Left cardiac atrium (tissue), 4 donors: ENCODE data around the gene SHC3. TPM values are rescaled to one million over a fixed set of nuclear protein-coding genes. Genes with fewer than 3 reads are reported as not detected.

ENCODE experiments used
- ATAC-seq, 2 donors: fragments of 200-7000 bp; cut with Tn5 transposase; one replicate each; pipeline ENCODE4 v1.9.1; 2020; ENCODE audit warnings: mild to moderate bottlenecking in 2 of 2, moderate library complexity in 2 of 2
- DNase-seq: peaks from one replicate; pipeline ENCODE4 v3.0.0-alpha.2; 2020
- intact Hi-C, 2 donors: fragments of 100-400 bp; cut with DNase I; formaldehyde crosslinking; loops; one replicate each; pipeline versions ENCODE4 v1.14.1 to v1.15.1; 2022 to 2023
- total RNA-seq, 2 donors: library from RNA; stranded (reverse); fragmentation: NEBNext Ultra II Directional; extraction: Animal tissue kit (Norgen Biotek cat#: 25700); gene quantifications; one replicate each; pipeline ENCODE4 v1.2.1, GENCODE V29; 2021
- donor health status: DM: no; HTN: yes; CAD: no.
- donor health status: DM: no; HTN: yes; CAD: no; lungs with severe emphysema.
- donor health status: DM: yes; HTN: yes; CAD: no.
- donor health status: Dilated cardiomyopathy.

Gene SHC3
- total RNA-seq, 2 donors from 2014 or later = 1.5 to 2.7 TPM

GRCh38 chr9:88960632-88961031 is 218.0 kb downstream of the SHC3 start:
- DNase-seq = no peak

DNA sequence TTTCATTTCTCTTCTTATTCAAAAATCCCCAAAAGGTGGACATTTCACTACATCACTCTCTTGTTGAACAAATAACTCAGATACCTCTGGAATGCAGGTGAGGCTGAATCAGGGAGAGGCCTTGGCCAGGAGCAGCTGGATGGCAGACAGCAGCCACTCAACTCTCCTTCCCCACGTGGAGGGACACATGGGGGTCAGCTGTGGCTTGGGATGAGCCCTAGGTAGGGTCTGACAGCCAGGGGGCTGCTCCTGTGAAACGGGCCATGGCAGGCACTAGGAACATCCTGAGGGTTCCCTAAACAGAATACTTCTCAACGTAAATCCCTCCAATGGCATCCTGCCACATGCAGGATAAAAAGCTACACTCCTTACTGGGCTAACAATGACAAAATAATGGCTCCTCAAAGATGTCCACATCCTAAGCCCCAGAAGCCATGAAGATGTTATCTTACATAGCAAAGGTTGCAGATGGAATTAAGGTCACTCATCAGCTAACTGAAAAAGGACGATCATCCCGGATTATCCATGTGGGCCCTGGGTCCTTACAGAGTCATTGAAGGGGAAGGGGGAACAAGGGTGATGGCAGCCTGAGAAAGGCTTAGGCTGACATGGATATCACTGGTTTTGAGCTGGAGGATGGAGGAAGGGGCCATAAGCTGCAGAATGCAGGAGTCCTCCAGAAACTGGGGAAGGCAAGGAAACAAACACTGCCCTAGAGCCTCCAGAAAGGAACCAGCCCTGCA is 218.7 kb downstream of the SHC3 start:
- intact Hi-C loops = no loop called here
- ATAC-seq = no peak
- DNase-seq = no peak

More at GRCh38 chr9:88960632-88961031, 218.0 kb downstream of the SHC3 start:
- intact Hi-C loops = no loop called here
- ATAC-seq = no peak

GRCh38 chr9:88957526-88957925 is 221.1 kb downstream of the SHC3 start:
- ATAC-seq (no peak), DNase-seq (no peak)
- intact Hi-C loops = no loop called here

Other genes with a start within 250 kb of the SHC3 start
- gene S1PR3, start 187.3 kb downstream of the SHC3 start, total RNA-seq = 10 to 100 TPM; 24.4 to 25.3 TPM
- gene CKS2, start 132.4 kb upstream of the SHC3 start, total RNA-seq = 1 to 10 TPM; 4.2 to 8.6 TPM
- gene SECISBP2, start 139.7 kb upstream of the SHC3 start, total RNA-seq = 10 to 100 TPM; 17.1 to 22.7 TPM